ENCODE results near the gene PTPRO.

Gene PTPRO

GRCh38 chr12:15428632-15429031 lies 106.3 kb downstream of the PTPRO start:
- H3K27ac ChIP-seq (ENCODE audit: low read depth, low read length): no peak overlapping the region
- no peaks in the 10 kb centered on the region for H3K9me3 ChIP-seq (ENCODE audit: insufficient read depth, low read length)
- no peaks in the 10 kb centered on the region for H4K20me1 ChIP-seq (ENCODE audit: low read depth, low read length)
- H3K4me2 ChIP-seq (ENCODE audit: low read depth, low read length, poor library complexity, severe bottlenecking): no peak overlapping the region
- no peak overlapping the region for H3K9ac ChIP-seq (ENCODE audit: low read length)
- no peaks in the 10 kb centered on the region for H3K27me3 ChIP-seq (ENCODE audit: low read length)
- H3K36me3 ChIP-seq (ENCODE audit: low read length): no peaks in the 10 kb centered on the region
- no peaks in the 10 kb centered on the region for H3K9me2 ChIP-seq (replicated peaks; ENCODE audit: insufficient read depth, low read length)
- no peak overlapping the region for H2AFZ ChIP-seq (ENCODE audit: low read depth, low read length, severe bottlenecking)
- no peak overlapping the region for H3K4me3 ChIP-seq (ENCODE audit: insufficient read depth, low read length, poor library complexity, severe bottlenecking)
- no peak for TF ChIP-seq CTCF (IDR thresholded peaks at IDR 0.05; ENCODE audit: insufficient read depth, low read length, poor library complexity, severe bottlenecking)
- TF ChIP-seq EZH2phosphoT487 (conservative IDR thresholded peaks at IDR 0.05; ENCODE audit: low read length): no peak
- H3K79me2 ChIP-seq (ENCODE audit: insufficient read depth, low read length): no peaks in the 10 kb centered on the region
- no peaks in the 10 kb centered on the region for H3F3A ChIP-seq (ENCODE audit: insufficient read depth)

GRCh38 chr12:15429262-15429661 lies 107.0 kb downstream of the PTPRO start:
- Histone ChIP-seq H2AFZ (ENCODE audit: low read depth, low read length, severe bottlenecking) (no peak overlapping the region), H3K4me3 (ENCODE audit: insufficient read depth, low read length, poor library complexity, severe bottlenecking) (no peak overlapping the region), H3K9me3 (ENCODE audit: insufficient read depth, low read length) (no peaks in the 10 kb centered on the region), H4K20me1 (ENCODE audit: low read depth, low read length) (no peaks in the 10 kb centered on the region), H3K27ac (ENCODE audit: low read depth, low read length) (no peak overlapping the region), H3K79me2 (ENCODE audit: insufficient read depth, low read length) (no peaks in the 10 kb centered on the region), H3K27me3 (ENCODE audit: low read length) (no peaks in the 10 kb centered on the region), H3F3A (ENCODE audit: insufficient read depth) (no peaks in the 10 kb centered on the region), H3K9me2 (replicated peaks; ENCODE audit: insufficient read depth, low read length) (no peaks in the 10 kb centered on the region), H3K9ac (ENCODE audit: low read length) (no peak overlapping the region), H3K4me2 (ENCODE audit: low read depth, low read length, poor library complexity, severe bottlenecking) (no peak overlapping the region), H3K36me3 (ENCODE audit: low read length) (no peaks in the 10 kb centered on the region)
- TF ChIP-seq CTCF (IDR thresholded peaks at IDR 0.05; ENCODE audit: insufficient read depth, low read length, poor library complexity, severe bottlenecking) (no peak), EZH2phosphoT487 (conservative IDR thresholded peaks at IDR 0.05; ENCODE audit: low read length) (no peak)

GRCh38 chr12:15435597-15435996 lies 113.3 kb downstream of the PTPRO start:
- Histone ChIP-seq H3K27me3 (ENCODE audit: low read length) (no peaks in the 10 kb centered on the region), H3K9me2 (replicated peaks; ENCODE audit: insufficient read depth, low read length) (no peaks in the 10 kb centered on the region), H3K36me3 (ENCODE audit: low read length) (no peaks in the 10 kb centered on the region), H3K4me2 (ENCODE audit: low read depth, low read length, poor library complexity, severe bottlenecking) (no peak overlapping the region), H4K20me1 (ENCODE audit: low read depth, low read length) (no peaks in the 10 kb centered on the region), H3K27ac (ENCODE audit: low read depth, low read length) (no peak overlapping the region), H3K79me2 (ENCODE audit: insufficient read depth, low read length) (no peaks in the 10 kb centered on the region), H2AFZ (ENCODE audit: low read depth, low read length, severe bottlenecking) (no peak overlapping the region), H3K9me3 (ENCODE audit: insufficient read depth, low read length) (no peaks in the 10 kb centered on the region), H3F3A (ENCODE audit: insufficient read depth) (no peaks in the 10 kb centered on the region), H3K9ac (ENCODE audit: low read length) (no peak overlapping the region), H3K4me3 (ENCODE audit: insufficient read depth, low read length, poor library complexity, severe bottlenecking) (no peak overlapping the region)
- TF ChIP-seq EZH2phosphoT487 (conservative IDR thresholded peaks at IDR 0.05; ENCODE audit: low read length): no peak
- no peak for TF ChIP-seq CTCF (IDR thresholded peaks at IDR 0.05; ENCODE audit: insufficient read depth, low read length, poor library complexity, severe bottlenecking)
